ENCODE measurements around the gene NDUFA11.

The NDUFA11 gene

DNA sequence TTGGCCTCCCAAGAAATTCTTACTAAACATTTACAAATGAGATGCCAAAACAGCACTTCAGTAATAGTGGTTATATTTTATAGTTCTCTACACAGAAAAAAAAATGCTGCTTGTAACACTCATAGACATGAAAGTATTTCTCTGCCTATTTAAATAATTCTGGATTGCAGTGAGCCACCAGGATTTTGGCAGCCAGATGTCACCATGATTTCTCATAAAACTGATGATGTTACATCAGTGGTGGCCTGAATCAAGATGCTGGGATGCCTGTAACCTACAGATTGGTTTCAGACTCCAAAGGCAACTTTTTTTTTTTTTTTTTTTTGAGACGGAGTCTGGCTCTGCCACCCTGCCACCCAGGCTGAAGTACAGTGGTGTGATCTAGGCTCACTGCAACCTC, 7.8 kb upstream of the NDUFA11 start:
- no peak overlapping the region for H3K4me3 ChIP-seq (ENCODE audit: low read depth, low read length)
- no peak for DNase-seq (ENCODE audit: low read depth)
- TF ChIP-seq, protein P1, sequence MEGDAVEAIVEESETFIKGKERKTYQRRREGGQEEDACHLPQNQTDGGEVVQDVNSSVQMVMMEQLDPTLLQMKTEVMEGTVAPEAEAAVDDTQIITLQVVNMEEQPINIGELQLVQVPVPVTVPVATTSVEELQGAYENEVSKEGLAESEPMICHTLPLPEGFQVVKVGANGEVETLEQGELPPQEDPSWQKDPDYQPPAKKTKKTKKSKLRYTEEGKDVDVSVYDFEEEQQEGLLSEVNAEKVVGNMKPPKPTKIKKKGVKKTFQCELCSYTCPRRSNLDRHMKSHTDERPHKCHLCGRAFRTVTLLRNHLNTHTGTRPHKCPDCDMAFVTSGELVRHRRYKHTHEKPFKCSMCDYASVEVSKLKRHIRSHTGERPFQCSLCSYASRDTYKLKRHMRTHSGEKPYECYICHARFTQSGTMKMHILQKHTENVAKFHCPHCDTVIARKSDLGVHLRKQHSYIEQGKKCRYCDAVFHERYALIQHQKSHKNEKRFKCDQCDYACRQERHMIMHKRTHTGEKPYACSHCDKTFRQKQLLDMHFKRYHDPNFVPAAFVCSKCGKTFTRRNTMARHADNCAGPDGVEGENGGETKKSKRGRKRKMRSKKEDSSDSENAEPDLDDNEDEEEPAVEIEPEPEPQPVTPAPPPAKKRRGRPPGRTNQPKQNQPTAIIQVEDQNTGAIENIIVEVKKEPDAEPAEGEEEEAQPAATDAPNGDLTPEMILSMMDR (IDR thresholded peaks at IDR 0.05; ENCODE audit: low read depth, low read length, missing control alignments) = no peak

DNA sequence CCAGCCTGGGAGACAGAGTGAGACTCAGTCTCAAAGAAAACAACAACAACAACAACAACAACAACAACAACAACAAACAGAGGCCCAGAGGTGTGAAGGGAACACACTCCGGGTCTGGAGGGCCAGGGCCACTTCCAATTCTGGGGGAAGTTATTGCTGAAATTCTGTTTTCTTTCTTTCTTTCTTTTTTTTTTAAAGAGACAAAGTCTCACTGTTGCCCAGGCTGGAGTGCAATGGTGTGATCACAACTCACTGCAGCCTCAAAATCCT, 7.0 kb upstream of the NDUFA11 start:
- DNase-seq (ENCODE audit: low read depth) = no peak
- TF ChIP-seq, protein P1 (IDR thresholded peaks at IDR 0.05; ENCODE audit: low read depth, low read length, missing control alignments) = no peak

DNA sequence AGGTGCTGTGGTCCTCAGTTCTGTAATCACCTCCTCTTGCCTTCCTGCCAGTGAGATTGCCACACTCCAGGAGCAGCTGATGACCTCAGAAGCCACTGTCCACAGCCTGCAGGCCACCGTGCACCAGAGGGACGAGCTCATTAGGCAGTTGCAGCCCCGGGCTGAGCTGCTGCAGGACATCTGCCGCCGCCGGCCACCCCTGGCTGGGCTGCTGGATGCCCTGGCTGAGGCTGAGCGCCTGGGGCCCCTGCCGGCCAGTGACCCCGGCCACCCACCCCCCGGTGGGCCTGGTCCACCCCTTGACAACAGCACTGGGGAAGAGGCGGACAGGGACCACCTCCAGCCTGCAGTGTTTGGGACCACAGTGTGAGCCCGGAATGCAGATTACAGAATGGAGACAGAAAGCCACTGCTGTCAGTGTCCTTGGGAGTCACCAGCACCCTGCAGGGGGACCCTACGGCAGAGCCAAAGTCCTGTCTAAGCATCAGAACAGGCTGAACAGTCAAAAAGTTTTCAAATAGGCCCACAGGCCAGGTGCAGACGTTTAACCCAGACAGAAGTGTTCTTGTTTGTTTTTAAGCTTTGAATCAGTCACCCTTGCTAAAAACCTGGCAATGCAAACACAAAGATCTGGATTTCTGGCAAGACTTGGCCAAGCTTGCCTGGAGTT, 5.3 kb upstream of the NDUFA11 start:
- no peak for DNase-seq (ENCODE audit: low read depth)
- TF ChIP-seq, protein P1 (IDR thresholded peaks at IDR 0.05; ENCODE audit: low read depth, low read length, missing control alignments) = no peak
- H3K4me3 ChIP-seq (ENCODE audit: low read depth, low read length) = no peak overlapping the region

More for the DNA sequence above, 7.0 kb upstream of the NDUFA11 start:
- H3K4me3 ChIP-seq (ENCODE audit: low read depth, low read length) = no peak overlapping the region

DNA sequence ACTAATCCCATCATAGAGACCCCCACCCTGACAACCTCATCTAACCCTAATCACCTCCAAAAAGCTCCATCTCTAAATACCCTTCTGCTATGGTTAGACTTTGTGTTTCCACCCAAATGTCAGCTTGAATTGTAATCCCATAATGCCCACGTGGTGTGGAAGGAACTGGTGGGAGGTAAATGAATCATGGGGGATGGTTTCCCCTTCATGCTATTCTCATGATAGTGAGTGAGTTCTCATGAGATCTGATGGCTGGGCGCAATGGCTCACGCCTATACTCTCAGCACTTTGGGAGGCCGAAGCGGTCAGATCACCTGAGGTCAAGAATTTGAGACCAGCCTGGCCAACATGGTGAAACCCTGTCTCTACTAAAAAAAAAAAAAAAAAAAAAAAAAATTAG, 3.7 kb upstream of the NDUFA11 start:
- no peak overlapping the region for H3K4me3 ChIP-seq (ENCODE audit: low read depth, low read length)
- DNase-seq (ENCODE audit: low read depth) = no peak
- TF ChIP-seq, protein P1 (IDR thresholded peaks at IDR 0.05; ENCODE audit: low read depth, low read length, missing control alignments) = no peak

DNA sequence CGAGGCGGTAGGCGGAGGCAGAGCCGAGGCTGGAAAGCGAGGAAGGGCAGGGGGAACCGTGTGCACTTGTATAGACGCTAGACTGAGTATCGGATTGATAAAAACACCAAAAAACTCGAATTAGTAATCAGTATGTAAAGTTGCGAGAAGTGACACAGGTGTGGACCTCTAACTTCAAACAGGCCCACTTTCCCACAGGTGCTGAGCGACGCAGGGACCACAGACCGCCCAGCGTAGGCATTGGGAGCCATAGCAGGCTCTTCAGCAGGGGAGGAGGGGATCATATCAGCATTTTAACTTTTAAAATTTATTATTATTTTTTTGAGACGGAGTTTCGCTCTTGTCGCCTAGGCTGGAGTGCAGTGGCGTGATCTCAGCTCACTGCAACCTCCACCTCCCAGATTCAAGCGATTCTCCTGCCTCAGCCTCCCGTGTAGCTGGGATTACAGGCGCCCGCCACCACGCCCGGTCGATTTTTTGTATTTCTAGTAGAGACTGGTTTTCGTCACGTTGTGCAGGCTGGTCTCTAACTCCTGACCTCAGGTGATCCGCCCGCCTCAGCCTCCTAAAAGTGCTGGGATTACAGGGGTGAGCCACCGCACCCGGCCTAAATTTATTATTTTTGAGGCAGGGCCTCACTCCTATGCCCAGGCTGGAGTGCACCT, 1.7 kb upstream of the NDUFA11 start:
- TF ChIP-seq, protein P1 (IDR thresholded peaks at IDR 0.05; ENCODE audit: low read depth, low read length, missing control alignments) = no peak
- peak overlapping the region; percentile 95 for H3K4me3 ChIP-seq (ENCODE audit: low read depth, low read length)
- DNase-seq (ENCODE audit: low read depth) = no peak

DNA sequence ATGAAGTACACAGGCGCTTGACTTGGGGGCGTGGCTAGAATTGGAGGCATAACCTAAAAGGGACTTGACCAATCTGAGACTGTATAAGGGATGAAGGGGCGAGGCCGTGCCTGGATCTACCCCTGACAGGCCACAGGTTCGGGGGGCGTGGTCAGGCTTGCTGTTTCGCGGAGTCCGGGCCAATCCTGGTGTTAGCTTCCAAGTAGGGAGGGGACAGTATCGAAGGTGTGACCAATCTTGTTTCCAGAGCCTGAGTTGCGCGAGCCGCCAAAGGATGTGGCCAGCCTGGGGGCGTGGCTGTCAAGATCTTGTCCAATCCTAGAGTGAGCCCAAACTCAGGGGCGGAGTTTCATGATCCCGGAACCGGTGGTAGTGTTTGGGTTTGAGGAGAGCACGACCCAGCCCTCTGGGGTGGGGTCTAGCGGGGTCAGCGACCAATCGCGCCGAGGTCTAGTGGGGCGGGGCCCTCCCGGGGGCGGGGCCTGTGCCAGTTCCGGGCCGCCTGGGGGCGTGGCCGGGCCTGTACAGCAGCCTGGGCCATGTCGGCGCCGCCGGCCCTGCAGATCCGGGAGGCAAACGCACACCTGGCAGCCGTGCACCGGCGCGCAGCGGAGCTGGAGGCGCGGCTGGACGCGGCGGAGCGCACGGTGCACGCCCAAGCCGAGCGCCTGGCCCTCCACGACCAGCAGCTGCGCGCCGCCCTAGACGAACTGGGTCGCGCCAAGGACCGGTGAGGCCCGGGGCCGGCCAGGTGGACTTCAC, 943 bp upstream of the NDUFA11 start, which contains the start of gene VMAC:
VMAC (plus strand) TSS at position 521 of the 762 bp plus-strand sequence; CDS start at position 540, 19 bp downstream.
- peak within 1 kb of the TSS; percentile 95 for H3K4me3 ChIP-seq (ENCODE audit: low read depth, low read length)
- TF ChIP-seq, protein P1 (IDR thresholded peaks at IDR 0.05; ENCODE audit: low read depth, low read length, missing control alignments) = no peak
- DNase-seq (ENCODE audit: low read depth) = peak; percentile 100

Data from GM12864 (cell line).